NT2/D1 (cell line): ENCODE data around the gene NFIA.

Experiments
- DNase-seq: peaks from one replicate; pipeline ENCODE4 v3.0.0-alpha.2; 2011; ENCODE audit warnings: low read depth, low spot score
- H3K27me3 ChIP-seq: 2 replicates; pipeline ENCODE4 v1.6.0; 2011; ENCODE audit warnings: mild to moderate bottlenecking; ENCODE audit not compliant: insufficient read length, insufficient read depth
- H3K36me3 ChIP-seq: 2 replicates; pipeline ENCODE4 v1.6.1; 2011; ENCODE audit warnings: mild to moderate bottlenecking, low read length, mixed read lengths; ENCODE audit not compliant: insufficient read depth, insufficient read length
- H3K4me1 ChIP-seq: 2 replicates; pipeline ENCODE4 v1.5.1; 2011; ENCODE audit not compliant: insufficient read depth, insufficient read length
- H3K4me3 ChIP-seq: 2 replicates; pipeline ENCODE4 v1.5.1; 2011; ENCODE audit warnings: low read depth; ENCODE audit not compliant: insufficient read length
- H3K9ac ChIP-seq: 2 replicates; pipeline ENCODE4 v1.6.0; 2011; ENCODE audit warnings: low read depth; ENCODE audit not compliant: insufficient read length
- H3K9me3 ChIP-seq: 2 replicates; pipeline ENCODE4 v1.5.1; 2011; ENCODE audit warnings: mild to moderate bottlenecking, low read length; ENCODE audit not compliant: insufficient read depth
- SUZ12 ChIP-seq: IDR thresholded peaks from 2 replicates; pipeline ENCODE4 v1.6.1; 2011; ENCODE audit not compliant: insufficient read length, insufficient read depth; ENCODE audit errors: extremely low read depth
- YY1 ChIP-seq: IDR thresholded peaks from 2 replicates; pipeline ENCODE4 v1.6.1; 2011; ENCODE audit not compliant: insufficient read length, insufficient read depth
- ZNF274 ChIP-seq: IDR thresholded peaks from 2 replicates; pipeline ENCODE4 v1.6.1; 2011; ENCODE audit warnings: mild to moderate bottlenecking, low read depth, low read length

Gene NFIA

GRCh38 chr1:61138305-61138704 lies 55.9 kb downstream of the NFIA start:
- no peak overlapping the region for H3K4me3 ChIP-seq

DNA sequence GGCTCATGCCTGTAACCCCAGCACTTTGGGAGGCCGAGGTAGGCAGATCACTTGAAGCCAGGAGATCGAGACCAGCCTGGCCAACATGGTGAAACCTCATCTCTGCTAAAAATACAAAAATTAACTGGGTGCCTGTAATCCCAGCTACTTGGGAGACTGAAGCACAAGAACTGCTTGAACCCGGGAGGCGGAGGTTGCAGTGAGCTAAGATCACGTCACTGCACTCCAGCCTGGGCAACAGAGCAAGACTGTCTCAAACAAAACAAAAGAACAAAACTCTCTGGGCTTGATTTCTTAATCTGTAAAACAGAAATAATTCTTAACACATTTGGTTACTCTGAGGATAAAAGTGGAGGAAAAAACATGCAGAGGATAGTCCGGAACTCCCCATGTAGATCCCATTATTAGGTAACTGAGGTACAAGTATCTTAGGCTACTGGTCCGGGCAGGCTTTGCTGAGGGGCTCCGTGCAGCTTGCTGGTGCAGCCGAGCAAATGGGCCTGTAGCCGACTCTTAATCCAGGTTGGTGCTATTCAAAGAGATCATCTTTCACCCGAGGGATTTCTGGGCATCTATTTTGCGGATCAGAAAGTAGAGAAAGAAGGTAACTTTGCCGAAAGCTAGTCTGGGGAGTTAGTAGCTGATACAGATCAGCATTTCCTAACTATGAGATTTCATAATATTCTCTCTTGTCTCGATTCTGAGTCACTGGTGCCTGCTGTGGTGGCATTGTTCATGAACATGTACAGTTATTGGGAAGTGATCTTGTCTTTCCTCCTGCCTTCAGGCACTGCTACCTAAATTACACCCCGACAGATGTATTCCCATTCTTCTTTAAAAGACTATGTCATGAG lies 56.8 kb downstream of the NFIA start:
- Histone ChIP-seq H3K36me3 (no peaks in the 10 kb centered on the region), H3K4me1 (peaks cover 4% of the 10 kb centered on the region), H3K9me3 (no peaks in the 10 kb centered on the region), H3K27me3 (no peaks in the 10 kb centered on the region), H3K4me3 (no peak overlapping the region), H3K9ac (no peak overlapping the region)
- TF ChIP-seq YY1 (no peak), ZNF274 (no peak), SUZ12 (no peak)
- DNase-seq, result no peak

More at GRCh38 chr1:61138305-61138704, 55.9 kb downstream of the NFIA start:
- DNase-seq, result no peak
- no peaks in the 10 kb centered on the region for H3K36me3 ChIP-seq
- no peak for TF ChIP-seq SUZ12
- TF ChIP-seq YY1, result no peak
- TF ChIP-seq ZNF274, result no peak
- no peaks in the 10 kb centered on the region for H3K27me3 ChIP-seq
- no peaks in the 10 kb centered on the region for H3K9me3 ChIP-seq
- H3K4me1 ChIP-seq, result peaks cover 4% of the 10 kb centered on the region
- no peak overlapping the region for H3K9ac ChIP-seq

DNA sequence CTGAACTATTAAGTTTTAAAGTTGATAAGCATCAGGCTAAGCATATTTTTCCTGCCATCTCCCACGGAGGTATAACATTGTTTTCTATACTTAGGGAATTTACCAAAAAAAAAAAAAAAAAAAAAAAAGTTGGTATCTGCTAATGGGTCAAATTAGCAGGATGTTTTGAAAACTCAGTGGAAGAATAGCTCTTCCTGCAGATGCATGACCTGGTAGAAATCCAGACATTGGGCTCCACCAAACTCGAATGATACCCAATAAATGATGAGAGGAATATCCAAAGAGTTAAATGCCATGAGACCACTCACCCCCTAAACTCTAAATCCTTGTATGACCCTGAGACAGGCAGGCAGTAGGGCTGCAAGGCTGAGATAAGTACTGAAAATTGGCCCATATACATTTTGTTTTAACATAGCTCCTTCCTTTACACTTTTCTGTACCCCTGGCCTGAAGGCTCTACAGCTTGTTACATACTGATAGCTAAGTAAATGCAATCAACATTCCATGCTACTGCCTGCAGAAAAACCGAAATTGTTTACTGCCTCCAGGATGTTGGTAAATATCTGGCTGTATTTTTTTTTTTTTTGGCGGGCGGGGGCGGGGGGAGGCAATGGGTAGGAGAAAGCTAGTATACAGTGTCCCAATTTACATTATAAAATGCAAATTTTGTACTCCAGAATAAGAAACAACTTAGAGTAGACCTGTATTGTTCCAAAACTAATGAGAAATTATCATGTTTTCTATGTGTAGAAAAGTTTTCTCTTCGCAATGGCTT lies 57.6 kb downstream of the NFIA start:
- H3K4me3 ChIP-seq, result no peak overlapping the region
- H3K9ac ChIP-seq, result no peak overlapping the region
- peaks cover 4% of the 10 kb centered on the region for H3K4me1 ChIP-seq
- no peaks in the 10 kb centered on the region for H3K27me3 ChIP-seq
- TF ChIP-seq ZNF274 (no peak), SUZ12 (no peak), YY1 (no peak)
- no peak for DNase-seq
- H3K36me3 ChIP-seq, result no peaks in the 10 kb centered on the region
- no peaks in the 10 kb centered on the region for H3K9me3 ChIP-seq

GRCh38 chr1:61140778-61141177 lies 58.4 kb downstream of the NFIA start:
- Histone ChIP-seq H3K9ac (no peak overlapping the region), H3K27me3 (no peaks in the 10 kb centered on the region), H3K4me1 (peaks cover 4% of the 10 kb centered on the region), H3K4me3 (no peak overlapping the region), H3K9me3 (no peaks in the 10 kb centered on the region), H3K36me3 (no peaks in the 10 kb centered on the region)
- TF ChIP-seq SUZ12, result no peak
- no peak for TF ChIP-seq ZNF274
- no peak for TF ChIP-seq YY1
- no peak for DNase-seq

- Histone ChIP-seq H3K9me3 (no peaks in the 10 kb centered on the region), H3K9ac (no peak overlapping the region), H3K36me3 (no peaks in the 10 kb centered on the region), H3K4me1 (peaks cover 4% of the 10 kb centered on the region), H3K4me3 (no peak overlapping the region), H3K27me3 (no peaks in the 10 kb centered on the region)
- TF ChIP-seq YY1, result no peak
- no peak for TF ChIP-seq SUZ12
- no peak for TF ChIP-seq ZNF274
- no peak for DNase-seq
These were observed 59.1 kb downstream of the NFIA start for GRCh38 chr1:61141288-61142042.

GRCh38 chr1:61142043-61142440 lies 59.7 kb downstream of the NFIA start:
- no peaks in the 10 kb centered on the region for H3K9me3 ChIP-seq
- no peak for DNase-seq
- H3K36me3 ChIP-seq, result no peaks in the 10 kb centered on the region
- H3K27me3 ChIP-seq, result no peaks in the 10 kb centered on the region
- H3K9ac ChIP-seq, result no peak overlapping the region
- H3K4me3 ChIP-seq, result no peak overlapping the region
- peaks cover 4% of the 10 kb centered on the region for H3K4me1 ChIP-seq
- TF ChIP-seq ZNF274 (no peak), SUZ12 (no peak), YY1 (no peak)

DNA sequence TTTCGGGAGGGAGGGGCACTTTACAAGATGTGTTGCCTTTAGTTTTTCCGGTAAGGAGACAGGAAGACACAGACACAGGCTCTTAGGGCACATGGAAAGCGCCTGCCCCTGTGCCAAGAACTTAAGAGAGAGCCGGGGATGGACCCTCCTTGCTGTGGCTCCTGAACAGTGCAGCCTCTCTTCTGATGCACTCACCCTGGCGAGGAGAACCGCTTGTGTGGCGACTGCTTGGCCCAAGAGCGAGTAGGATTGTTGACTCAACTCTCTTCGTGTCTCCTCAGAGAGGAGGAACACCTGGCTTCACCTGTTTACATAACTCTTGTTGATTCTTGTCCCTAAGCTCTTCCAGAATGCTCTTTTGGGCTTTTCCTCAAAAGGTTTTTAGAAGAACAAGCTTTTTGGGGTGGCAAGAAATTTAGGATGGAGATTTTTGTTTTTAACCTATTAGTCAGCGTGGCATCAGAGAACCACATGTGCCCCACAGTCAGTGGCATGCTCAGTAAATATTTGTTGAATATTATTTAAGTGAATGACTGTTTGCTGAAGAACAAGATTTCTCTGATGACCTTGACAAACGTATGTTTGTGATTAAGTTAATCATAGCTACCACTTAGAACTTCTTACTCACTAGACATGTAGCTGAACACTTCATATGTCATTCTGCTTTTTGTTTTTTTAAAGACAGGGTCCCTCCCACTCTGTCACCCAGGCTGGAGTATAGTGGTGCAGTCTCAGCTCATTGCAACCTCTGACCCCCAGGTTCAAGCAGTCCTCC lies 60.6 kb downstream of the NFIA start:
- H3K9me3 ChIP-seq, result no peaks in the 10 kb centered on the region
- no peak for DNase-seq
- H3K4me1 ChIP-seq, result peaks cover 4% of the 10 kb centered on the region
- H3K27me3 ChIP-seq, result no peaks in the 10 kb centered on the region
- no peak overlapping the region for H3K4me3 ChIP-seq
- H3K36me3 ChIP-seq, result no peaks in the 10 kb centered on the region
- TF ChIP-seq ZNF274 (no peak), SUZ12 (no peak)
- no peak overlapping the region for H3K9ac ChIP-seq
